GM21360 (cell line): ENCODE measurements around the gene EFCAB3.
"Not testable (repeated sequence)": the region's sequence is repeated elsewhere in the genome, so short reads cannot be mapped to it uniquely, and the experiment has no call there.

ENCODE experiments used
- ATAC-seq: cut with Tn5 transposase; IDR thresholded peaks from one replicate; pipeline ENCODE4 v1.9.1; 2021; ENCODE audit warnings: mild to moderate bottlenecking, moderate library complexity; ENCODE audit not compliant: unreplicated experiment

The EFCAB3 gene

GRCh38 chr17:62458483-62458882, 78.1 kb downstream of the EFCAB3 start:
- ATAC-seq, result not testable (repeated sequence)

- not testable (repeated sequence) for ATAC-seq
These were observed 84.1 kb downstream of the EFCAB3 start for GRCh38 chr17:62464422-62464821.

- ATAC-seq, result not testable (repeated sequence)
These were observed 84.9 kb downstream of the EFCAB3 start for GRCh38 chr17:62465271-62465670.
